Esophagus squamous epithelium (tissue), 5 donors: ENCODE measurements around the gene AOPEP. TPM values are rescaled to one million over a fixed set of nuclear protein-coding genes. Genes with fewer than 3 reads are reported as not detected.

Experiments
- DNase-seq: peaks from one replicate; lab custom pipeline; 2025; lab: John Stamatoyannopoulos, UW
- H3K27ac ChIP-seq, 4 donors: fragments of 200-600 bp; sonication (generic); one replicate each; pipeline ENCODE4 v1.5.1; 2016 to 2019; ENCODE audit warnings: mild to moderate bottlenecking in 1 of 4
- H3K27me3 ChIP-seq, 4 donors: fragments of 200-600 bp; sonication (generic); 1 replicate in 3 of 4; 2 replicates in 1 of 4; pipeline versions ENCODE4 v1.5.1 to v1.6.0; 2017 to 2021; ENCODE audit warnings: antibody characterized with exemption in 1 of 4
- H3K36me3 ChIP-seq, 3 donors: fragments of 200-600 bp; sonication (generic); one replicate each; pipeline ENCODE4 v1.5.1; 2016 to 2019
- H3K4me1 ChIP-seq, 3 donors: fragments of 200-600 bp; sonication (generic); one replicate each; pipeline ENCODE4 v1.5.1; 2017 to 2019
- H3K4me3 ChIP-seq, 4 donors: fragments of 200-600 bp; sonication (generic); 1 replicate in 3 of 4; 2 replicates in 1 of 4; pipeline ENCODE4 v1.5.1; 2016 to 2019; ENCODE audit warnings: mild to moderate bottlenecking in 2 of 4, moderate library complexity in 1 of 4
- H3K9me3 ChIP-seq, 3 donors: fragments of 200-600 bp; sonication (generic); one replicate each; pipeline ENCODE4 v1.5.1; 2016 to 2019
- POLR2A ChIP-seq, 4 donors: fragments of 450-650 bp; IDR thresholded peaks; one replicate each; pipeline ENCODE4 v1.6.1; 2017; ENCODE audit warnings: antibody characterized with exemption in 4 of 4, mild to moderate bottlenecking in 4 of 4, moderate library complexity in 3 of 4
- WGBS, 2 donors: methylation state at CpG; one replicate each; pipeline ENCODE4 v1.1.5; 2018; 5-methylcytosine and 5-hydroxymethylcytosine counted together
- intact Hi-C: fragments of 100-400 bp; cut with DNase I; formaldehyde crosslinking; loops from one replicate; pipeline ENCODE4 v1.15.0; 2022
- total RNA-seq, 4 donors: library from RNA; depleted of rRNA; stranded (reverse); fragments of >200 nt; gene quantifications; one replicate each; pipeline ENCODE4 v1.1.0, GENCODE V29; 2016
- TF ChIP-seq, protein P1 (sequence below), 6 experiments: fragments of 450-650 bp in 4 of 6; fragments of 200-600 bp in 2 of 6; sonication (generic) in 2 of 6; IDR thresholded peaks; one replicate each; pipeline ENCODE4 v1.5.1; 2016 to 2019; ENCODE audit warnings: antibody characterized with exemption in 6 of 6, mild to moderate bottlenecking in 4 of 6, moderate library complexity in 4 of 6
- donor health status: DM: yes; HTN: yes; CAD: no.

The AOPEP gene
- total RNA-seq, 4 donors from 2014 or later: 101 to 300 (median 115) TPM

DNA sequence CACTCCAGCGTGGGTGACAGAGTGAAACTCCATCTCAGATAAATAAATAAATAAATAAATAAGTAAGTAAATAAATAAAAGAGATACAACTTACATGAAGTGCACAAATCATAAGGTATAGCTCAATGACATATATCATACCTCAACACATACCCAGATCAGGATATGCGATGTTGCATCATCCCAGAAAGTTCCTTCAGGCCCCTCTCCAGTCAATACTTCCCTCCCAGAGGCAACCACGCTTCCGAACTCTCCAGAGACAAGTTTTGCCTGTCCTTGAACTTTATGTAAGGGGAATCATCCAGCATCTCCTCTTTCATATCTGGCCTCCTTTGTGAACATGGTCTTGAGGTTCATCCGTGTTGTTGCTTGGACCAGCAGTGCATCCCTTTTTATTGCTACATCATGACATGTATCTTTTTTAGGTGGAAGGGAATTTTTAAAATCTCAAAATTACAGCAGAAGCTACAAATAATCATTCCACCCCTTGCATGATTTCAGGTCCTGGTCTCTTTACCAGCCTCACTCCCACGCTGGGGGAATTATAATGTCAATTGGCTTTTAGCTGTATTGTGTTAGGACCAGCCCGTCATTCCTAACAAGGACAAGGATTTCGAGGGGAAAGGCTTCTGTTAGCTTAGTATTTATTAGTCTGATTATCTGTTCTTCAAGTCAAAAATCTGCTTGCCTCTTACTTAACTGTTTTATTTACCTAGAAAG, 32.9 kb upstream of the AOPEP start:
- no peak overlapping the region for H3K4me3 ChIP-seq
- H3K36me3 ChIP-seq: no peaks in the 10 kb centered on the region
- H3K4me1 ChIP-seq: peaks cover 0 to 5% (median 0%) of the 10 kb centered on the region in 3 donors
- no peak overlapping the region for H3K27ac ChIP-seq
- no peak for DNase-seq
- H3K9me3 ChIP-seq: no peaks in the 10 kb centered on the region
- intact Hi-C loops: no loop called here
- TF ChIP-seq POLR2A (IDR thresholded peaks at IDR 0.05): no peak
- TF ChIP-seq, protein P1, sequence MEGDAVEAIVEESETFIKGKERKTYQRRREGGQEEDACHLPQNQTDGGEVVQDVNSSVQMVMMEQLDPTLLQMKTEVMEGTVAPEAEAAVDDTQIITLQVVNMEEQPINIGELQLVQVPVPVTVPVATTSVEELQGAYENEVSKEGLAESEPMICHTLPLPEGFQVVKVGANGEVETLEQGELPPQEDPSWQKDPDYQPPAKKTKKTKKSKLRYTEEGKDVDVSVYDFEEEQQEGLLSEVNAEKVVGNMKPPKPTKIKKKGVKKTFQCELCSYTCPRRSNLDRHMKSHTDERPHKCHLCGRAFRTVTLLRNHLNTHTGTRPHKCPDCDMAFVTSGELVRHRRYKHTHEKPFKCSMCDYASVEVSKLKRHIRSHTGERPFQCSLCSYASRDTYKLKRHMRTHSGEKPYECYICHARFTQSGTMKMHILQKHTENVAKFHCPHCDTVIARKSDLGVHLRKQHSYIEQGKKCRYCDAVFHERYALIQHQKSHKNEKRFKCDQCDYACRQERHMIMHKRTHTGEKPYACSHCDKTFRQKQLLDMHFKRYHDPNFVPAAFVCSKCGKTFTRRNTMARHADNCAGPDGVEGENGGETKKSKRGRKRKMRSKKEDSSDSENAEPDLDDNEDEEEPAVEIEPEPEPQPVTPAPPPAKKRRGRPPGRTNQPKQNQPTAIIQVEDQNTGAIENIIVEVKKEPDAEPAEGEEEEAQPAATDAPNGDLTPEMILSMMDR (IDR thresholded peaks at IDR 0.05): no peak
- no peaks in the 10 kb centered on the region for H3K27me3 ChIP-seq
- WGBS, 2 donors: 78 to 81% methylated on average over 8 of the region's 8 CpGs

DNA sequence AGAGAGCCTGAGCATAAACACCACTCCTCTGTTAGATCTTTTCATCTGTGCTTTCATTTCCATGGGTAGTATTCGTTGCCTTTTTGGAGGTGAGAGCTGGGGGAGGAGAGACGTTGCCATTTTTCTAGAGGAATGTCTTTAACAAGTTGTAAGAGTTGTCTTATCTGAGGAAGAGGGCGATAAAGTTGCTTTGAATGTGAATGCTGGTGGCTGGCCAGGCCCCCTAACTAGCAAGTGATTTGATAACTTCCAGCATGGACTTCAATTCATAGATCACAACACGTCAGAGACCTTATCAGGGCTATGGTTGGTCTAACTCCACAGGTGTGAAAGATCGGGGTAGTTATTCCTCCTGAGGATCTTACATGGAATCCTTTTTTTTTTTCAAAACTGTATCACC, 30.0 kb upstream of the AOPEP start:
- intact Hi-C loops: no loop called here
- DNase-seq: no peak
- TF ChIP-seq, protein P1 (IDR thresholded peaks at IDR 0.05): no peak
- TF ChIP-seq POLR2A (IDR thresholded peaks at IDR 0.05): no peak
- Histone ChIP-seq H3K9me3 (no peaks in the 10 kb centered on the region), H3K27ac (no peak overlapping the region), H3K36me3 (no peaks in the 10 kb centered on the region), H3K4me1 (peaks cover 0 to 5% (median 0%) of the 10 kb centered on the region in 3 donors), H3K4me3 (no peak overlapping the region), H3K27me3 (no peaks in the 10 kb centered on the region)
- WGBS, 2 donors: 67 to 87% methylated on average over 5 of the region's 5 CpGs

DNA sequence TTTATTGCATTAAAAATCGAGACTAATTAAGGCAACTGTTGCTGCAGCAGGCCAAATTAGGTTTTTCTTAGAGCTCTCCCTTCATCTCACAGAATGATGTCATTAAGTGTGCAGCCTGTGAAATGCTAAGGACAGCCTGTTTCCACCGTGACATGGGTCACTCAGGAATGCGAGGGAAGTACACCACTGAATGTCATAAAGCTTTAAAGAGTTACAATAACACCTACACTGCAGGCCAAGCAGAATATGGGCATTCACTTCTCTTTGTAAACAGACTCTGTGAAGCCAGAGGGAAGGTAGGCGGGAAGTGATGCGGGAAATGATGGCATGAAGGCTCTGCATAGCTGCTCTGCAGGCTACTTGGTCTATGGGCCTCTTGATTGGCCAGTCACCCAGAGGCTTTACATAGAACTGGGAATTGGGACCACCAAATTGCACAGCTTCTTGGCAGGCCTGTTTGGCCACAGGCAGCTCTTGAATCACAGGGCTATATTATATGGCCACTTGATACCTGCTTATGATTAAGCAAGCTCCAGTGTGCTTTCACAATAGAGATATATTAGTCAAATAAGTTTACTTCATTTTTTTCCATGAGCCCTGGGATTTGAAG, 28.4 kb upstream of the AOPEP start:
- TF ChIP-seq, protein P1 (IDR thresholded peaks at IDR 0.05): no peak
- no peak for TF ChIP-seq POLR2A (IDR thresholded peaks at IDR 0.05)
- H3K27ac ChIP-seq: no peak overlapping the region
- intact Hi-C loops: no loop called here

DNA sequence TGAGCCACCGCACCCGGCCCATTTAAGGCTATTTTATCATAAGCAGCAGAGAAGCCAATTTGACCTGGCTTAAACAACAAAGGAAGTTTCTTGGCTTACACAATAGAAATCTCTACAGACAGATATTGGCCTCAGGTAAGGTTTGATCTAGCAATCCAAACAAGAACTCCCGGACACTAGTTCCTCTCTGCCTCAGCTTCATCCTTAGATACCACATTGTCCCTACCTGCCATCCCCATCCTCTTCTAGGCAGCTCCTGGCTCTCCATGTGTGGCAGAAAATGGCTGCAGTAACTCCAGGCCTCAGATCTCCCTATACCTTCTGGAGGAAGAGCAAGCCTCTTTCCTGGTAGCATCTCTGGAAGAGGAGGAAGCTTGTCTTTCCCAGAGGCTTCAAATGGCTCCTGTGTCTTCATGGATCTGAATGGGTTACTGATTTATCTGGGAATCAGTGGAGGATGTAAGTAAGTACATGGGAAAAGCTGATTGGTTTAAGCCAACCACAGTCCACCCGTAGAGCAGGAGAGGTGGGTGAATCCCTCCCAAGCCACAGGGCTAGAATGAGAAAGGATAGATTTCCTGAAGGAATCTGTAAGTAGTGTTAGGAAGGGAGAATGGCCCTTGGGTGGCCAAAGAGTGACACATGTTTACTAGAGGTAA, 26.7 kb upstream of the AOPEP start:
- Histone ChIP-seq H3K27me3 (no peaks in the 10 kb centered on the region), H3K4me3 (no peak overlapping the region), H3K9me3 (no peaks in the 10 kb centered on the region), H3K4me1 (no peaks in the 10 kb centered on the region), H3K36me3 (no peaks in the 10 kb centered on the region), H3K27ac (no peak overlapping the region)
- WGBS, 2 donors: 61 to 92% methylated on average over 2 to 3 of the region's 4 CpGs
- no peak for TF ChIP-seq POLR2A (IDR thresholded peaks at IDR 0.05)
- TF ChIP-seq, protein P1 (IDR thresholded peaks at IDR 0.05): no peak
- intact Hi-C loops: no loop called here
- no peak for DNase-seq

More for the DNA sequence above, 28.4 kb upstream of the AOPEP start:
- H3K9me3 ChIP-seq: no peaks in the 10 kb centered on the region
- H3K27me3 ChIP-seq: no peaks in the 10 kb centered on the region
- no peak overlapping the region for H3K4me3 ChIP-seq
- no peaks in the 10 kb centered on the region for H3K36me3 ChIP-seq
- DNase-seq: no peak
- 71 to 73% methylated on average over 4 to 5 of the region's 5 CpGs for WGBS, 2 donors
- peaks cover 0 to 5% (median 0%) of the 10 kb centered on the region in 3 donors for H3K4me1 ChIP-seq

DNA sequence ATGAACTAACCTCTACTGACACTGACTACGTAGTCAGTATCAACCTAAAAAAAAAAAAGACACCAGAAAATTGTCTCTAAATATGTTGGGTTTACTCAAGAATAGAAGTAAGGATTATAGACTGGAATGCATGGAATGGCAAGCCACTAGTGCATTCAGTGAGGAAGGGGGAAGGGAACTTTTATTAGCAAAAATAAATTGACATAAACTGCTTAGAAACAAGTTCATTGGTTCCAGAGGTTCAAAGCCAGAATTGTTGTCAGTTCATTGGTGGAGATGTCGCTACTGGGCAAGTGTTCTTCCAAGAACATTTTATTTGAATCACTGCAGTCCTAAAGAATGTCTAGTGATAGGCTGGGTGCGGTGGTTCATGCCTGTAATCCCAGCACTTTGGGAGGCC, 26.1 kb upstream of the AOPEP start:
- Histone ChIP-seq H3K27me3 (no peaks in the 10 kb centered on the region), H3K4me3 (no peak overlapping the region), H3K27ac (no peak overlapping the region), H3K4me1 (no peaks in the 10 kb centered on the region), H3K36me3 (no peaks in the 10 kb centered on the region), H3K9me3 (no peaks in the 10 kb centered on the region)
- TF ChIP-seq, protein P1 (IDR thresholded peaks at IDR 0.05): no peak
- no peak for TF ChIP-seq POLR2A (IDR thresholded peaks at IDR 0.05)
- no peak for DNase-seq
- intact Hi-C loops: no loop called here
- WGBS, 2 donors: 84 to 87% methylated on average over 3 of the region's 3 CpGs
